CD4-positive, alpha-beta T cell (primary cell): Measurements from ENCODE around the gene RLN2. TPM values are rescaled to one million over a fixed set of nuclear protein-coding genes. Genes with fewer than 3 reads are reported as not detected.
A peak's percentile ranks its signal among the peaks of the same experiment; 100 is the strongest.
"Not testable (repeated sequence)": the region's sequence is repeated elsewhere in the genome, so short reads cannot be mapped to it uniquely, and the experiment has no call there.

Experiments
- ATAC-seq: fragments of 200-7000 bp; cut with Tn5 transposase; one replicate; pipeline ENCODE4 v1.10.0; 2022; ENCODE audit warnings: mild to moderate bottlenecking; ENCODE audit not compliant: poor library complexity
- CTCF ChIA-PET: fragments of 350-600 bp; sonication (Branson Sonifier 250); formaldehyde crosslinking; loops from one replicate; lab custom pipeline; 2021; ENCODE audit warnings: antibody characterized with exemption, inconsistent platforms; lab: Charles Lee
- POLR2A ChIA-PET: fragments of 350-600 bp; sonication (Branson Sonifier 250); formaldehyde crosslinking; loops from one replicate; lab custom pipeline; 2021; ENCODE audit warnings: antibody characterized with exemption, inconsistent platforms; lab: Charles Lee
- DNase-seq, 14 experiments: peaks; one replicate each; pipeline ENCODE4 v3.0.0-alpha.2; 2013 to 2020; ENCODE audit warnings: mixed read lengths in 2 of 14
- H3K27ac ChIP-seq, 2 donors: one replicate each; pipeline versions ENCODE4 v1.5.1 to v1.7.0; 2013; ENCODE audit warnings: low read length in 2 of 2, low read depth in 1 of 2, mild to moderate bottlenecking in 1 of 2
- H3K27me3 ChIP-seq, 2 experiments: 1 replicate in 1 of 2; 2 replicates in 1 of 2; pipeline versions ENCODE4 v1.6.1 to v1.7.0; 2013; ENCODE audit warnings: low read length in 2 of 2, control low read depth in 1 of 2, mild to moderate bottlenecking in 1 of 2, moderate library complexity in 1 of 2; ENCODE audit not compliant: insufficient read depth in 2 of 2, control insufficient read depth in 1 of 2
- H3K36me3 ChIP-seq: one replicate; pipeline ENCODE4 v1.6.1; 2013; ENCODE audit warnings: low read length, control low read depth; ENCODE audit not compliant: insufficient read depth
- H3K4me1 ChIP-seq: one replicate; pipeline ENCODE4 v1.6.1; 2013; ENCODE audit warnings: low read length, control low read depth; ENCODE audit not compliant: insufficient read depth
- H3K4me3 ChIP-seq: one replicate; pipeline ENCODE4 v1.5.1; 2013; ENCODE audit warnings: mild to moderate bottlenecking, low read length, moderate library complexity
- H3K9me3 ChIP-seq, 2 experiments: 1 replicate in 1 of 2; 2 replicates in 1 of 2; pipeline versions ENCODE4 v1.6.1 to v1.7.0; 2013; ENCODE audit warnings: low read length in 2 of 2, mild to moderate bottlenecking in 2 of 2, control low read depth in 1 of 2, moderate library complexity in 1 of 2; ENCODE audit not compliant: control insufficient read depth in 1 of 2, insufficient read depth in 1 of 2
- H3K27ac Mint-ChIP-seq: one replicate; pipeline ENCODE4 v1.8.0; 2020; ENCODE audit warnings: mixed read lengths
- H3K27me3 Mint-ChIP-seq: one replicate; pipeline ENCODE4 v1.8.0; 2021; ENCODE audit warnings: mixed read lengths
- H3K36me3 Mint-ChIP-seq: one replicate; pipeline ENCODE4 v1.8.0; 2021; ENCODE audit warnings: low read depth, mixed read lengths
- H3K4me1 Mint-ChIP-seq: one replicate; pipeline ENCODE4 v1.8.0; 2021; ENCODE audit warnings: low read depth, mixed read lengths
- H3K4me3 Mint-ChIP-seq: one replicate; pipeline ENCODE4 v1.8.0; 2020; ENCODE audit warnings: mild to moderate bottlenecking, mixed read lengths
- H3K9me3 Mint-ChIP-seq: one replicate; pipeline ENCODE4 v1.8.0; 2020; ENCODE audit warnings: mixed read lengths
- intact Hi-C, 2 experiments: fragments of 100-400 bp; cut with DNase I in 1 of 2; cut with micrococcal nuclease in 1 of 2; formaldehyde crosslinking; loops; one replicate each; pipeline versions ENCODE4 v1.15.1 to v1.9.0; 2023 to 2025; cut with DNase I, micrococcal nuclease
- polyA plus RNA-seq, 2 donors: library from polyadenylated mRNA; unstranded; fragments of 120-200 nt; gene quantifications; one replicate each; pipeline ENCODE4 v1.2.1, GENCODE V29; 2013
- total RNA-seq, 174 experiments: library from RNA in 2 of 174; stranded (reverse) in 2 of 174; gene quantifications; one replicate each; pipeline ENCODE4 v1.2.3 and lab custom pipeline; 2021 to 2026
- TF ChIP-seq, protein P1 (sequence below): fragments of 200-600 bp; IDR thresholded peaks from one replicate; pipeline ENCODE4 v1.8.0; 2022; ENCODE audit warnings: antibody characterized with exemption, mild to moderate bottlenecking

Gene RLN2, protein sequence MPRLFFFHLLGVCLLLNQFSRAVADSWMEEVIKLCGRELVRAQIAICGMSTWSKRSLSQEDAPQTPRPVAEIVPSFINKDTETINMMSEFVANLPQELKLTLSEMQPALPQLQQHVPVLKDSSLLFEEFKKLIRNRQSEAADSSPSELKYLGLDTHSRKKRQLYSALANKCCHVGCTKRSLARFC
- total RNA-seq (under 1 TPM; 0.47 to 0.88 TPM), total RNA-seq (lab: John Stamatoyannopoulos, UW) (0 to 3.7 (median 0.94) reads per million in 172 experiments)
- polyA plus RNA-seq (2013, experiment 1 of 2) = 4.7 TPM
- 2.7 TPM for polyA plus RNA-seq (2013, experiment 2 of 2)

DNA sequence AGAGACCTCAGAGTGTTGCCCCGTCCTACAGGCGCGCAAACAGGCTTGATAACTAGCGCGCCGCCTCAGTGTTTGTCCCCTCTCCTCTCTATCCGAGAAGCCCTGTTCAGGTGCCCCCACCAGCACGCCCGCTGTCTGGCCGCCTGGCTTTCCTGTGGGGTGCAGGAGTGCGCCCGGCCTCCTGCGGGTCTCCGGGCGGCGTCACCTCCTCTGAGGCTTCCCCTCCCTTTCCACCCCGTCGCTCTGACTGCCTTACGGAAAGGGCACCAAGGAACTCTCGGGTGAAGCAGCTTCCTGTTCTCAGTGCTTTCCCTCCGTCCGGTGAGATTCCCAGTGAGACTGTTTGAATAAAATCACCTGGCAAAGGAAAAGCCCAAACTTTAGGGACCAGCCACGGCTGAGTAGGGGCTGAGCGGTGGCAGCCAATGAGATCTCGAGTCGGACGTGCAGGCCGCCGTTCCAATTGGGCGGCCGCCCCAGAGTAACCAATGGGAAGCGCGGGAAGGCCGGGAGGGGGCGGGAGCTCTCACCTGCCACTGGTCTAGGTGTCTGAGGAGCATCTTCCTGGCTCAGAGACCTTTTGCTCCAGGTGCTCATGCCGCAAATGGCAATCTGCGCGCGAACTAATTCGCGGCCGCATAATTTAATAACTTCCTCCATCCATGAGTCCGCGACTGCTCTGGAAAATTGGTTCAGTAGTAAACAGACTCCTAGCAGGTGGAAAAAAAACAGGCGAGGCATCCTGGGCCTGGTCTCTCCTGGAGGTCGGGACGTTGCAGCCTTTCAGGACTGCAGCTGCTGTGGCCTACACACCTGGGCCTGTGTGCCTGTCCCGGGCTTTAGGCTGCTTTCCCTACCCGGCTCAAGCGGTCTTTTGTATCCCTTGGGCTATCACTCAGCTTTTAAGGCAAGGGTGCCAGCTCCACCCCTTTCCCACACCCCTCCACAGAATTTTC is at the start of gene RLN2:
Gene RLN2 (minus strand): TSS at position 877 of the 956 bp plus-strand sequence. CDS start 136 bp downstream, at position 741.
- peak in 4 of 14 experiments; percentile 8 to 32 (median 21) for DNase-seq
- H3K27ac ChIP-seq, H3K9me3 Mint-ChIP-seq, H3K36me3 ChIP-seq, CTCF ChIA-PET, H3K9me3 ChIP-seq, H3K36me3 Mint-ChIP-seq, H3K27me3 ChIP-seq, H3K27me3 Mint-ChIP-seq: not testable (repeated sequence)
- ATAC-seq = peak; percentile 97
- Histone ChIP-seq H3K4me1 (peaks cover 16% of the 10 kb centered on the region), H3K4me3 (peak within 1 kb of the TSS; percentile 12)
- peak within 1 kb of the TSS; percentile 57 for H3K27ac Mint-ChIP-seq
- intact Hi-C loops = loop anchor here (2.0 to 10.0 kb wide), 2 partner anchors 37 to 51 kb away; no protein-coding TSS in a partner anchor
- POLR2A ChIA-PET = interaction anchor here (0.8 kb wide), 2 partner anchors 49 to 227 kb away, joined by 3 to 4 read pairs; no protein-coding TSS in a partner anchor
- H3K4me1 Mint-ChIP-seq = peaks cover 44% of the 10 kb centered on the region
- H3K4me3 Mint-ChIP-seq = peak within 1 kb of the TSS; percentile 82

DNA sequence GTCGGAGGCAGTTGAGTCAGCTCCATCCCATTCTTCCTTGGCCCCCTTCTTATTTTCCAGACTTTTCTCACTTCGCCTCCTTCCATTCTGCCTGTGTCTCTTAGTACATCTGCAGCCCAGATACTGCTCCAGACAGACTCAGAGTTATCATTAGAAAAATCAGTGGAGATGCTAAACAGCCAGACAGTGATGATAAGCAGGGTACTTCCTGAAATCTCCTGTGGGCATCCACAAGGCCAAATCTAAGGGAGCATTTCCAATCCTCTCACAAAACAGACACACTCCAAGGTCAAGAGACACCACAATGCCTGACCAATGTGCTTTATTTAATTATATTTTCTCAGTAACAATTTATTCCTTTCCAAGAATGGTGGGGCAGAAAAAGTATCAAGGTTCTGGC is 49.7 kb upstream of the RLN2 start:
- peaks cover 3% of the 10 kb centered on the region for H3K36me3 ChIP-seq
- H3K4me1 ChIP-seq = peaks cover 27% of the 10 kb centered on the region
- Mint-ChIP-seq H3K27ac (peak overlapping the region; percentile 47), H3K27me3 (no peaks in the 10 kb centered on the region), H3K4me1 (peaks cover 48% of the 10 kb centered on the region), H3K9me3 (peaks cover 6% of the 10 kb centered on the region), H3K4me3 (no peak overlapping the region), H3K36me3 (peaks cover 27% of the 10 kb centered on the region)
- no peak overlapping the region for H3K4me3 ChIP-seq
- ChIA-PET CTCF (no interaction called here), POLR2A (no interaction called here)
- H3K27me3 ChIP-seq = no peaks in the 10 kb centered on the region
- H3K27ac ChIP-seq = no peak overlapping the region
- H3K9me3 ChIP-seq = peaks cover 0 to 5% of the 10 kb centered on the region in 2 experiments
- DNase-seq (no peak), ATAC-seq (no peak)
- intact Hi-C loops = loop anchor here in 1 of 2 experiments (10.0 kb wide), 1 partner anchor 49 kb away; the partner anchor contains the start of gene RLN2
- TF ChIP-seq, protein P1, sequence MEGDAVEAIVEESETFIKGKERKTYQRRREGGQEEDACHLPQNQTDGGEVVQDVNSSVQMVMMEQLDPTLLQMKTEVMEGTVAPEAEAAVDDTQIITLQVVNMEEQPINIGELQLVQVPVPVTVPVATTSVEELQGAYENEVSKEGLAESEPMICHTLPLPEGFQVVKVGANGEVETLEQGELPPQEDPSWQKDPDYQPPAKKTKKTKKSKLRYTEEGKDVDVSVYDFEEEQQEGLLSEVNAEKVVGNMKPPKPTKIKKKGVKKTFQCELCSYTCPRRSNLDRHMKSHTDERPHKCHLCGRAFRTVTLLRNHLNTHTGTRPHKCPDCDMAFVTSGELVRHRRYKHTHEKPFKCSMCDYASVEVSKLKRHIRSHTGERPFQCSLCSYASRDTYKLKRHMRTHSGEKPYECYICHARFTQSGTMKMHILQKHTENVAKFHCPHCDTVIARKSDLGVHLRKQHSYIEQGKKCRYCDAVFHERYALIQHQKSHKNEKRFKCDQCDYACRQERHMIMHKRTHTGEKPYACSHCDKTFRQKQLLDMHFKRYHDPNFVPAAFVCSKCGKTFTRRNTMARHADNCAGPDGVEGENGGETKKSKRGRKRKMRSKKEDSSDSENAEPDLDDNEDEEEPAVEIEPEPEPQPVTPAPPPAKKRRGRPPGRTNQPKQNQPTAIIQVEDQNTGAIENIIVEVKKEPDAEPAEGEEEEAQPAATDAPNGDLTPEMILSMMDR = no peak

DNA sequence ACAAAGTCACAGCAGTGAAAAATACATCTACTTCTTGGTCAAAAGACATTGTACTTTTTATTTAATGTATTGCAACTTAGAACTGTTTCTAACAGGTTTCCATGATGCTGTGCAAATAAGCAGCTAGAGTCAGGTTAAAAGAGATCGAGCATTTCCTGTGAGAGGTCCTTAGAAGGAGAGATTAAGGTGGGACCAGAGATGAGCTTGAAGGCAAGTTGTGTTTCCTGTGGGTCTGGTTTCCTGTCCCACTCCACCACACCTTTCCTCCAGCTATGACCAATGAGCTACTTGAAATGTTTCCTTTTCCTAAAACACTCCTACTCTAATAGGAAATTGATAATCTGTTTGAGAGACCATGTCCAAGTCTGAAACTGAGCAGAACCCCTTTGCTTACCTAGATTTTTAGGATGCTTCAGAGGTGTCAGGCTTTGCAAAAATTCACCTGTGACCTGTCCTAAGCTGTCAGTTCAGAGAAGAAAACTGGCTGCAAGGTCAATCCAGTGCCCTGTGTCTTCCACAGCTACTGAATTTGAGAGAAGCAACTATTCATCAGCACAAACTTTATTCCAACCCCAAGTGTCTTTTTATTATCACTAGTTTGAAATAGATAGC is 48.2 kb upstream of the RLN2 start:
- intact Hi-C loops = loop anchor here in 1 of 2 experiments (10.0 kb wide), 1 partner anchor 48 kb away; the partner anchor contains the start of gene RLN2
- peaks cover 48% of the 10 kb centered on the region for H3K4me1 Mint-ChIP-seq
- peak overlapping the region; percentile 59 for H3K4me3 Mint-ChIP-seq

DNA sequence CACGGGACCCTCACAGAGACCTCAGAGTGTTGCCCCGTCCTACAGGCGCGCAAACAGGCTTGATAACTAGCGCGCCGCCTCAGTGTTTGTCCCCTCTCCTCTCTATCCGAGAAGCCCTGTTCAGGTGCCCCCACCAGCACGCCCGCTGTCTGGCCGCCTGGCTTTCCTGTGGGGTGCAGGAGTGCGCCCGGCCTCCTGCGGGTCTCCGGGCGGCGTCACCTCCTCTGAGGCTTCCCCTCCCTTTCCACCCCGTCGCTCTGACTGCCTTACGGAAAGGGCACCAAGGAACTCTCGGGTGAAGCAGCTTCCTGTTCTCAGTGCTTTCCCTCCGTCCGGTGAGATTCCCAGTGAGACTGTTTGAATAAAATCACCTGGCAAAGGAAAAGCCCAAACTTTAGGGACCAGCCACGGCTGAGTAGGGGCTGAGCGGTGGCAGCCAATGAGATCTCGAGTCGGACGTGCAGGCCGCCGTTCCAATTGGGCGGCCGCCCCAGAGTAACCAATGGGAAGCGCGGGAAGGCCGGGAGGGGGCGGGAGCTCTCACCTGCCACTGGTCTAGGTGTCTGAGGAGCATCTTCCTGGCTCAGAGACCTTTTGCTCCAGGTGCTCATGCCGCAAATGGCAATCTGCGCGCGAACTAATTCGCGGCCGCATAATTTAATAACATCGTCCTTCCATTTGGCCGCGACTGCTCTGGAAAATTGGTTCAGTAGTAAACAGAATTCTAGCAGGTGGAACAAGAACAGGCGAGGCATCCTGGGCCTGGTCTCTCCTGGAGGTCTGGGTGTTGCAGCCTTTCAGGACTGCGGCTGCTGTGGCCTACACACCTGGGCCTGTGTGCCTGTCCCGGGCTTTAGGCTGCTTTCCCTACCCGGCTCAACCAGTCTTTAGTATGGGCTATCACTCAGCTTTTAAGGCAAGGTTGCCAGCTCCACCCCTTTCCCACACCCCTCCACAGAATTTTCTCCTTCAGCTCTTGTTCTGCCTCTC is 34.8 kb upstream of the RLN2 start, which contains the start of gene RLN1:
Gene RLN1 (minus strand): TSS at position 885 of the 990 bp plus-strand sequence. CDS start 130 bp downstream, at position 755.
- H3K36me3 ChIP-seq, H3K9me3 Mint-ChIP-seq, H3K36me3 Mint-ChIP-seq, POLR2A ChIA-PET, CTCF ChIA-PET, H3K27me3 ChIP-seq, intact Hi-C loops, H3K9me3 ChIP-seq, H3K27ac ChIP-seq, H3K27me3 Mint-ChIP-seq: not testable (repeated sequence)
- DNase-seq (peak in 6 of 14 experiments; percentile 9 to 38 (median 35)), ATAC-seq (peak; percentile 95)
- peak within 1 kb of the TSS; percentile 74 for H3K27ac Mint-ChIP-seq
- H3K4me3 Mint-ChIP-seq = peak within 1 kb of the TSS; percentile 66
- Histone ChIP-seq H3K4me1 (peaks cover 19% of the 10 kb centered on the region), H3K4me3 (peak within 1 kb of the TSS; percentile 4)
- H3K4me1 Mint-ChIP-seq = peaks cover 38% of the 10 kb centered on the region

More for the DNA sequence above, 48.2 kb upstream of the RLN2 start:
- H3K36me3 Mint-ChIP-seq = peaks cover 18% of the 10 kb centered on the region
- ATAC-seq (peak; percentile 74), DNase-seq (peak in 5 of 14 experiments; percentile 9 to 81 (median 26))
- no peaks in the 10 kb centered on the region for H3K27me3 Mint-ChIP-seq
- Histone ChIP-seq H3K9me3 (peaks cover 0 to 5% of the 10 kb centered on the region in 2 experiments), H3K27me3 (no peaks in the 10 kb centered on the region), H3K36me3 (no peaks in the 10 kb centered on the region), H3K27ac (no peak overlapping the region), H3K4me3 (no peak overlapping the region), H3K4me1 (peaks cover 27% of the 10 kb centered on the region)
- CTCF ChIA-PET = no interaction called here
- TF ChIP-seq, protein P1 = no peak
- H3K27ac Mint-ChIP-seq = peak overlapping the region; percentile 59
- H3K9me3 Mint-ChIP-seq = peaks cover 6% of the 10 kb centered on the region
- POLR2A ChIA-PET = interaction anchor here (0.6 to 1.1 kb wide), 6 partner anchors 16 to 276 kb away, joined by 3 to 4 read pairs (median 4); partner anchors contain the start of genes PLGRKT and RIC1
